IMR-90 (cell line): ENCODE results near the gene VDAC1. TPM values are rescaled to one million over a fixed set of nuclear protein-coding genes. Genes with fewer than 3 reads are reported as not detected.

Experiments used
- ATAC-seq: fragments of 200-7000 bp; cut with Tn5 transposase; 2 replicates; pipeline ENCODE4 v1.9.1; 2020; ENCODE audit warnings: low read depth, mild to moderate bottlenecking, moderate library complexity
- BruUV-seq: library from RNA; stranded (reverse); fragments of 400-500 nt; replicated peaks from 2 replicates; lab custom pipeline; 2021; lab: Mats Ljungman, UMichigan
- CTCF ChIA-PET: fragments of 300-600 bp; formaldehyde crosslinking; extraction: SDS; loops from one replicate; lab custom pipeline; 2021; ENCODE audit warnings: antibody characterized with exemption; lab: Yijun Ruan, JAX
- POLR2A ChIA-PET: fragments of 300-600 bp; sonication (Branson Sonifier 250); formaldehyde crosslinking; loops from one replicate; lab custom pipeline; 2022; ENCODE audit warnings: antibody characterized with exemption; ENCODE audit not compliant: unreplicated experiment; lab: Charles Lee
- DNase-seq: peaks from one replicate; pipeline ENCODE4 v3.0.0; 2013
- H2AFZ ChIP-seq: replicated peaks from 2 replicates; pipeline ENCODE3; 2013; ENCODE audit warnings: low read length, mild to moderate bottlenecking; ENCODE audit not compliant: poor library complexity
- H2AK5ac ChIP-seq: 2 replicates; pipeline ENCODE4 v1.6.1; 2013; ENCODE audit warnings: low read depth, low read length, inconsistent platforms
- H2AK9ac ChIP-seq: replicated peaks from 2 replicates; pipeline ENCODE3; 2013; ENCODE audit warnings: mild to moderate bottlenecking, low read depth, low read length, moderate library complexity; ENCODE audit not compliant: poor library complexity
- H2BK120ac ChIP-seq: 2 replicates; pipeline ENCODE4 v1.6.1; 2013; ENCODE audit warnings: low read depth, low read length, inconsistent platforms
- H2BK15ac ChIP-seq: 3 replicates; pipeline ENCODE4 v1.6.1; 2013; ENCODE audit warnings: low read depth, low read length, inconsistent platforms
- H2BK20ac ChIP-seq: 2 replicates; pipeline ENCODE4 v1.6.1; 2013; ENCODE audit warnings: low read depth, mild to moderate bottlenecking, inconsistent platforms, low read length, moderate library complexity
- H2BK5ac ChIP-seq: 2 replicates; pipeline ENCODE4 v1.6.1; 2013; ENCODE audit warnings: mild to moderate bottlenecking, low read depth, low read length, inconsistent platforms; ENCODE audit not compliant: poor library complexity, severe bottlenecking
- H3K14ac ChIP-seq: replicated peaks from 2 replicates; pipeline ENCODE4 v1.6.1; 2013; ENCODE audit warnings: low read depth, low read length, inconsistent platforms
- H3K18ac ChIP-seq: 2 replicates; pipeline ENCODE4 v1.6.1; 2013; ENCODE audit warnings: low read depth, low read length, control low read depth
- H3K23ac ChIP-seq: 2 replicates; pipeline ENCODE4 v1.6.1; 2013; ENCODE audit warnings: low read depth, low read length, inconsistent platforms
- H3K27ac ChIP-seq: 2 replicates; pipeline ENCODE4 v1.5.1; 2013; ENCODE audit warnings: mild to moderate bottlenecking, control low read depth, low read length; ENCODE audit not compliant: insufficient read depth
- H3K27me3 ChIP-seq: 2 replicates; pipeline ENCODE4 v1.6.1; 2013; ENCODE audit warnings: low read length; ENCODE audit not compliant: control insufficient read depth, insufficient read depth
- H3K36me3 ChIP-seq: 2 replicates; pipeline ENCODE4 v1.6.1; 2013; ENCODE audit warnings: low read length, mixed read lengths; ENCODE audit not compliant: control insufficient read depth, insufficient read depth
- H3K4ac ChIP-seq: 2 replicates; pipeline ENCODE4 v1.6.1; 2013; ENCODE audit warnings: low read depth, low read length, inconsistent platforms
- H3K4me1 ChIP-seq: 2 replicates; pipeline ENCODE4 v1.6.1; 2013; ENCODE audit warnings: low read length, mixed read lengths; ENCODE audit not compliant: control insufficient read depth, insufficient read depth
- H3K4me2 ChIP-seq: 2 replicates; pipeline ENCODE4 v1.6.1; 2013; ENCODE audit warnings: low read depth, mild to moderate bottlenecking, control low read depth, low read length, moderate library complexity
- H3K4me3 ChIP-seq: 2 replicates; pipeline ENCODE4 v1.5.1; 2013; ENCODE audit warnings: low read depth, mild to moderate bottlenecking, control low read depth, low read length, moderate library complexity; ENCODE audit not compliant: insufficient read depth
- H3K56ac ChIP-seq: 2 replicates; pipeline ENCODE4 v1.6.1; 2013; ENCODE audit warnings: low read length, inconsistent platforms; ENCODE audit not compliant: insufficient read depth; ENCODE audit errors: extremely low read depth
- H3K79me1 ChIP-seq, 2 experiments: 2 replicates each; pipeline ENCODE4 v1.6.1; 2013; ENCODE audit warnings: low read length in 2 of 2, inconsistent platforms in 1 of 2, low read depth in 1 of 2
- H3K9ac ChIP-seq: 2 replicates; pipeline ENCODE4 v1.6.1; 2013; ENCODE audit warnings: low read depth, low read length, control low read depth
- H3K9me1 ChIP-seq: 2 replicates; pipeline ENCODE4 v1.6.1; 2013; ENCODE audit warnings: low read length, inconsistent platforms; ENCODE audit not compliant: insufficient read depth
- H3K9me3 ChIP-seq: 2 replicates; pipeline ENCODE4 v1.6.1; 2013; ENCODE audit warnings: low read length; ENCODE audit not compliant: control insufficient read depth, insufficient read depth
- H4K20me1 ChIP-seq: 2 replicates; pipeline ENCODE4 v1.6.1; 2013; ENCODE audit warnings: low read length, inconsistent platforms; ENCODE audit not compliant: insufficient read depth
- H4K5ac ChIP-seq: 2 replicates; pipeline ENCODE4 v1.6.1; 2013; ENCODE audit warnings: mild to moderate bottlenecking, low read depth, low read length, control low read depth
- H4K8ac ChIP-seq, 2 experiments: 2 replicates each; pipeline ENCODE4 v1.6.1; 2013; ENCODE audit warnings: low read depth in 2 of 2, low read length in 2 of 2, control low read depth in 1 of 2, inconsistent platforms in 1 of 2
- H4K91ac ChIP-seq: 2 replicates; pipeline ENCODE4 v1.6.1; 2013; ENCODE audit warnings: low read depth, low read length, inconsistent platforms; ENCODE audit not compliant: insufficient read depth
- SMC3 ChIP-seq: fragments of 150-350 bp; IDR thresholded peaks from 2 replicates; pipeline ENCODE4 v1.6.1; 2016; ENCODE audit warnings: low read depth, mild to moderate bottlenecking, antibody characterized with exemption, low read length, moderate library complexity
- WGBS, 2 experiments: methylation state at CpG; one replicate each; pipeline versions ENCODE4 v1.1.5 to v1.1.7; 2013; ENCODE audit warnings: missing lambda C conversion rate in 2 of 2; ENCODE audit not compliant: insufficient read length in 1 of 2; ENCODE audit errors: extremely low coverage in 2 of 2; 5-methylcytosine and 5-hydroxymethylcytosine counted together
- dilution Hi-C: fragments of 300-500 bp; cut with HindIII; formaldehyde crosslinking; loops from one replicate; pipeline ENCODE4 v1.14.3; 2018; ENCODE audit warnings: low sequenced_read_pairs; ENCODE audit not compliant: unreplicated experiment
- in situ Hi-C: fragments of 300-500 bp; cut with MboI; formaldehyde crosslinking; loops from 3 replicates; pipeline ENCODE4 v1.14.3; 2019; ENCODE audit warnings: low sequenced_read_pairs, inconsistent platforms, mixed read lengths
- intact Hi-C: fragments of 100-400 bp; cut with micrococcal nuclease; formaldehyde crosslinking; loops from 2 replicates; pipeline ENCODE4 v1.10.0; 2022
- polyA plus RNA-seq, 3 experiments: library from polyadenylated mRNA; depleted of rRNA; stranded (reverse); fragments of >200 nt; gene quantifications; 2 replicates each; pipeline ENCODE4 v1.2.3, GENCODE V29; 2012; ENCODE audit warnings: low replicate concordance in 1 of 3
- total RNA-seq: library from RNA; depleted of rRNA; stranded (reverse); fragments of >200 nt; gene quantifications from 2 replicates; pipeline ENCODE4 v1.2.3, GENCODE V29; 2012

Gene VDAC1
- total and polyA plus RNA-seq, 2 of the 4 experiments (the other 2 are of a cell fraction): 289 to 365 TPM

DNA sequence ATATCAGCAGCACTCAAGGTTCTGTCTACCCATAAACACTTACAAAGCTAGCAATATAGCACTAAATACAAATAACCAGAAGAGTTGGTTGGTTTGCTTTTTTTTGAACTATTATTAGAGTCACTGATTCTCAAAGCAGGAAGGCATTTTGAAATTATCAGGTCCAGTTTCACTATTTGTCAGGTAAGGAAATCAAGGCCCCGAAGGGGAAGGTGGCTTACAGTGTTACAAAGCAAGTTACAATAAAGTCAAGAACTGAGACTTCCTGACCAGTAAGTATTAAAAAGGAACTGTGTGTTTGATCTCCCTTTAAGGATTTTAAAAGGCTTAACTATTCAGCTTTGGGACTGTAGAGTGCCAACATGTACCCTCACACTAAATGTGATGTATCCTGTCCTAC, 47.2 kb downstream of the VDAC1 start:
- Histone ChIP-seq H3K9me1 (peaks cover 5% of the 10 kb centered on the region; the same call in 1 of the 2 replicates), H3K27ac (no peak overlapping the region), H3K9me3 (no peaks in the 10 kb centered on the region), H3K14ac (no peak overlapping the region), H4K20me1 (peaks cover 8% of the 10 kb centered on the region; the same call in 1 of the 2 replicates), H3K4me2 (no peak overlapping the region), H3K4me1 (peaks cover 5% of the 10 kb centered on the region), H3K9ac (no peak overlapping the region), H2BK15ac (no peak overlapping the region), H4K5ac (no peak overlapping the region), H3K79me1 (peaks cover 23 to 43% of the 10 kb centered on the region in 2 experiments), H2AFZ (no peak overlapping the region), H3K23ac (no peak overlapping the region), H4K91ac (no peak overlapping the region), H2BK120ac (no peak overlapping the region), H2AK5ac (no peak overlapping the region), H2BK20ac (no peak overlapping the region), H2AK9ac (no peak overlapping the region), H3K56ac (no peak overlapping the region), H2BK5ac (no peak overlapping the region), H3K4me3 (no peak overlapping the region), H3K27me3 (no peaks in the 10 kb centered on the region), H3K36me3 (peaks cover 12% of the 10 kb centered on the region), H3K18ac (no peak overlapping the region), H3K4ac (no peak overlapping the region), H4K8ac (no peak overlapping the region)
- no peak for TF ChIP-seq SMC3
- in situ Hi-C loops (no loop called here), dilution Hi-C loops (no loop called here), intact Hi-C loops (no loop called here)
- ChIA-PET POLR2A (no interaction called here), CTCF (no interaction called here)
- DNase-seq (no peak), ATAC-seq (no peak)
- no TSS peak for BruUV-seq
- no CpG with 5 or more reads among the region's 1 CpG for WGBS, 2 experiments
